WTC11 (cell line): Measurements from ENCODE around the gene PMEPA1. TPM values are rescaled to one million over a fixed set of nuclear protein-coding genes. Genes with fewer than 3 reads are reported as not detected.

Experiments
- ATAC-seq: fragments of 200-7000 bp; cut with Tn5 transposase; 2 replicates; pipeline ENCODE4 v1.10.0; 2021; ENCODE audit warnings: mild to moderate bottlenecking, moderate library complexity
- CTCF ChIA-PET: fragments of 300-600 bp; sonication (Branson Sonifier 250); formaldehyde crosslinking; loops from one replicate; lab custom pipeline; 2021; ENCODE audit warnings: antibody characterized with exemption; lab: Charles Lee
- POLR2A ChIA-PET: fragments of 350-600 bp; sonication (Branson Sonifier 250); formaldehyde crosslinking; loops from one replicate; lab custom pipeline; 2021; ENCODE audit warnings: antibody characterized with exemption; lab: Charles Lee
- DNase-seq: peaks from one replicate; pipeline ENCODE4 v3.0.0; 2021; ENCODE audit warnings: low spot score
- H3K27ac Mint-ChIP-seq: 2 replicates; pipeline ENCODE4 v1.8.0; 2021; ENCODE audit warnings: mixed read lengths
- H3K27me3 Mint-ChIP-seq: 2 replicates; pipeline ENCODE4 v1.8.0; 2021; ENCODE audit warnings: low read depth, mild to moderate bottlenecking, moderate library complexity, mixed read lengths
- H3K36me3 Mint-ChIP-seq: 2 replicates; pipeline ENCODE4 v1.8.0; 2021; ENCODE audit warnings: mixed read lengths
- H3K4me1 Mint-ChIP-seq: 2 replicates; pipeline ENCODE4 v1.8.0; 2022; ENCODE audit warnings: mixed read lengths
- H3K4me3 Mint-ChIP-seq: 2 replicates; pipeline ENCODE4 v1.8.0; 2021; ENCODE audit warnings: mild to moderate bottlenecking, moderate library complexity, mixed read lengths
- H3K9me3 Mint-ChIP-seq: 2 replicates; pipeline ENCODE4 v1.8.0; 2021; ENCODE audit warnings: mixed read lengths
- ELF4 ChIP-seq: sonication (generic); formaldehyde crosslinking; IDR thresholded peaks from 2 replicates; pipeline ENCODE4 v1.8.1; 2022; ENCODE audit warnings: low read depth, mild to moderate bottlenecking, moderate library complexity, missing genetic modification reagents
- FOXJ3 ChIP-seq: sonication (generic); formaldehyde crosslinking; IDR thresholded peaks from 2 replicates; pipeline ENCODE4 v1.9.0; 2021; ENCODE audit warnings: missing genetic modification reagents, mild to moderate bottlenecking, borderline replicate concordance
- GABPB1 ChIP-seq: sonication (generic); formaldehyde crosslinking; IDR thresholded peaks from 2 replicates; pipeline ENCODE4 v1.8.1; 2023; ENCODE audit warnings: mild to moderate bottlenecking, missing genetic modification reagents
- KAT7 ChIP-seq: sonication (generic); formaldehyde crosslinking; IDR thresholded peaks from 2 replicates; pipeline ENCODE4 v1.8.1; 2023; ENCODE audit warnings: missing genetic modification reagents, mild to moderate bottlenecking, borderline replicate concordance
- MXD4 ChIP-seq: fragments of 250-450 bp; sonication (Bioruptor Pico); IDR thresholded peaks from 2 replicates; pipeline ENCODE4 v1.8.0; 2021; ENCODE audit warnings: mild to moderate bottlenecking, moderate library complexity, borderline replicate concordance
- MYBL2 ChIP-seq: sonication (generic); formaldehyde crosslinking; IDR thresholded peaks from 2 replicates; pipeline ENCODE4 v1.8.1; 2023; ENCODE audit warnings: mild to moderate bottlenecking, moderate library complexity, missing genetic modification reagents
- NR2C2 ChIP-seq: sonication (generic); formaldehyde crosslinking; IDR thresholded peaks from 2 replicates; pipeline ENCODE4 v1.8.0; 2022; ENCODE audit warnings: mild to moderate bottlenecking, missing genetic modification reagents
- TEAD1 ChIP-seq: sonication (generic); formaldehyde crosslinking; IDR thresholded peaks from 2 replicates; pipeline ENCODE4 v1.8.0; 2022; ENCODE audit warnings: mild to moderate bottlenecking, missing genetic modification reagents
- ZNF121 ChIP-seq: sonication (generic); formaldehyde crosslinking; IDR thresholded peaks from 2 replicates; pipeline ENCODE4 v1.8.0; 2023; ENCODE audit warnings: missing genetic modification reagents
- ZNF232 ChIP-seq: sonication (generic); formaldehyde crosslinking; IDR thresholded peaks from 2 replicates; pipeline ENCODE4 v1.8.0; 2022; ENCODE audit warnings: mild to moderate bottlenecking, missing genetic modification reagents
- ZNF423 ChIP-seq: fragments of 250-450 bp; sonication (Bioruptor Pico); IDR thresholded peaks from 2 replicates; pipeline ENCODE4 v2.1.2; 2022; ENCODE audit warnings: mild to moderate bottlenecking, moderate library complexity
- ZNF671 ChIP-seq: fragments of 250-450 bp; sonication (Bioruptor Pico); IDR thresholded peaks from 2 replicates; pipeline ENCODE4 v1.8.0; 2021; ENCODE audit warnings: mild to moderate bottlenecking
- total RNA-seq: library from RNA; stranded (reverse); gene quantifications from 3 replicates; pipeline ENCODE4 v1.2.3, GENCODE V29; 2021
- TF ChIP-seq, protein P1 (sequence below): fragments of 250-450 bp; sonication (Bioruptor Pico); conservative IDR thresholded peaks from 2 replicates; pipeline ENCODE4 v1.9.0; 2021; ENCODE audit warnings: mild to moderate bottlenecking
- TF ChIP-seq, protein P2 (sequence below): sonication (generic); formaldehyde crosslinking; IDR thresholded peaks from 2 replicates; pipeline ENCODE4 v1.8.0; 2023; ENCODE audit warnings: missing genetic modification reagents, mild to moderate bottlenecking, borderline replicate concordance
- TF ChIP-seq, protein P3 (sequence below): sonication (generic); formaldehyde crosslinking; IDR thresholded peaks from 2 replicates; pipeline ENCODE4 v1.8.1; 2023; ENCODE audit warnings: mild to moderate bottlenecking, missing genetic modification reagents
- TF ChIP-seq, protein P4 (sequence below): fragments of 250-450 bp; sonication (Bioruptor Pico); IDR thresholded peaks from 2 replicates; pipeline ENCODE4 v1.8.0; 2021; ENCODE audit warnings: mild to moderate bottlenecking

PMEPA1 gene
- total RNA-seq, 1 experiment from 2014 or later: 40.6 TPM

DNA sequence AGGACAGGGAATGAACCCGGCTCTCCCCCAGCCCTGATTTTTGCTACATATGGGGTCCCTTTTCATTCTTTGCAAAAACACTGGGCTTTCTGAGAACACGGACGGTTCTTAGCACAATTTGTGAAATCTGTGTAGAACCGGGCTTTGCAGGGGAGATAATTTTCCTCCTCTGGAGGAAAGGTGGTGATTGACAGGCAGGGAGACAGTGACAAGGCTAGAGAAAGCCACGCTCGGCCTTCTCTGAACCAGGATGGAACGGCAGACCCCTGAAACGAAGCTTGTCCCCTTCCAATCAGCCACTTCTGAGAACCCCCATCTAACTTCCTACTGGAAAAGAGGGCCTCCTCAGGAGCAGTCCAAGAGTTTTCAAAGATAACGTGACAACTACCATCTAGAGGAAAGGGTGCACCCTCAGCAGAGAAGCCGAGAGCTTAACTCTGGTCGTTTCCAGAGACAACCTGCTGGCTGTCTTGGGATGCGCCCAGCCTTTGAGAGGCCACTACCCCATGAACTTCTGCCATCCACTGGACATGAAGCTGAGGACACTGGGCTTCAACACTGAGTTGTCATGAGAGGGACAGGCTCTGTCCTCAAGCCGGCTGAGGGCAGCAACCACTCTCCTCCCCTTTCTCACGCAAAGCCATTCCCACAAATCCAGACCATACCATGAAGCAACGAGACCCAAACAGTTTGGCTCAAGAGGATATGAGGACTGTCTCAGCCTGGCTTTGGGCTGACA is 60.8 kb downstream of the PMEPA1 start:
- peaks cover 32% of the 10 kb centered on the region for H3K36me3 Mint-ChIP-seq
- no peak overlapping the region for H3K4me3 Mint-ChIP-seq
- DNase-seq: no peak
- H3K27ac Mint-ChIP-seq: peak overlapping the region; percentile 42; the same call in 1 of the 2 replicates
- TF ChIP-seq, protein P1, sequence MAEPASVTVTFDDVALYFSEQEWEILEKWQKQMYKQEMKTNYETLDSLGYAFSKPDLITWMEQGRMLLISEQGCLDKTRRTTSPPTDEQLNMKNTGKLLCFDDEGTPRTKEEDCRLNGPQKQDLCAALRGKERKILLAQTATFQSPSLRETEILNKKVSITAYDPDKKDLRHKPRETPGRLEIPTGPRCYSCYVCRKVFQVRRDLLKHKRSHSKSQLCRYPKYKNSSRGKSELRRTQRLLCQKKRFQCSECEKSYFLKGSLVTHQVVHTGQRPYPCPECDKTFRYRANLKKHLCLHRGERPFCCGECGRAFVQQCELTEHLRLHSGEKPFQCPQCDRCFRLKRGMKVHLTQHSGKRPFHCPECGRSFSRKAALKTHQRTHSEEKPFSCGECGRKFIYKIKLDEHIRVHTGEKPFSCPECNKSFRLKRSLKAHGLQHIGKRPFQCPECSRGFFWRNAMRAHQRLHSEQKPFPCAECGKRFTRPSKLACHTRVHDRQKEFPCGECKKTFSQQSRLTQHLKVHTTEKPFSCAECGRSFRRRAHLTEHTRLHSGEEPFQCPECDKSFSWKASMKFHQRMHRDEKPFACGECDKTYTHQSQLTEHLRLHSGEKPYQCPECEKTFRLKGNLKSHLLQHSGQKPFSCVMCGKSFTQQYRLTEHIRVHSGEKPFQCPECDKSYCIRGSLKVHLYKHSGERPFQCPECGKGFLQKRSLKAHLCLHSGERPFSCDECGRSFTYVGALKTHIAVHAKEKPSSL (CRISPR knock-in tag): no peak
- TF ChIP-seq ZNF671 (CRISPR knock-in tag) (no peak), ZNF423 (no peak)
- TF ChIP-seq, all 79 proteins: peak for 0
- POLR2A ChIA-PET: no interaction called here
- no peak for ATAC-seq
- Mint-ChIP-seq H3K27me3 (peaks cover 3% of the 10 kb centered on the region), H3K4me1 (peaks cover 11% of the 10 kb centered on the region), H3K9me3 (peaks cover 26% of the 10 kb centered on the region)
- CTCF ChIA-PET: interaction anchor here (0.9 to 1.2 kb wide), 2 partner anchors 27 to 438 kb away, joined by 3 to 7 read pairs; no protein-coding TSS in a partner anchor

DNA sequence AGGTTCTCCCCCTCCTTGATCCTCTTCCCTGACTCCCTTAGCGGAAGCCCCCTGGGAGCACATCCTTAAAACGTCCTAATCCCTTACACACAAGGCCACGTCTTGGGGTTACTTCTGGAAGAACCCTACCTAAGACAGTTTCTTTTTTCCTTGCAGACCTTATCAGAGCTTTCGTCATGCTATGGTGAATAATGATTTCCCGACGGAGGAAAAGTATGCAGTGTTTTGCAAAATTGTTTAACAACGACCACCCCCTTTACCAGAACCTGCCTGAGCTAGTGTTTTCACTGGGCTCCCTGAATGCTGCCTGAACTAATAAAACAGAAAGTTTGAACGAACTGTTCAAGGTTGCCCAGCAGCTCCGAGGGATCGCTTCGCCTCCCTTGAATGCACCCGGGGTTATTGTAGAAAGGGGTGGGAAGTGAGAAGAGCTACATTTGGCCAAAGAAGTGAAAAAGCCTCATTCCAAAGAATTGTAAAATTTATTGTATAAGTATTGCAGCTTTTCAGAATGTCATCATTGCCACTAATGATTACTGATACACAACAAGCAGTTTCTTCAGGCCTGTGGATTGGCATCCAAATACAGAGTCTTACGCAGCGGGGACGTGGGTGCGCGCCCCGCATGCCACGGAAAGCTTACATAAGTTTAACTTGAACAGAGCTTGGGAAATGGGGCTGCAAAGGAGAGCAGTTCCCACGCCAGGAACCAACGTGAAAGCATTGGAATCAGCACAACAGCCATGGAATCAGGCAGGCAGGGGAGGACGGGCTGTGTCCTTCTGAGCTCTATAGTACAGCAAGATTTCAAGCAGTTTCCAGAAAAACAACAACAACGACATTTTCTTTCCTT is 61.7 kb downstream of the PMEPA1 start:
- DNase-seq: no peak
- CTCF ChIA-PET: interaction anchor here (0.9 to 1.2 kb wide), 2 partner anchors 26 to 439 kb away, joined by 3 to 7 read pairs; no protein-coding TSS in a partner anchor
- peaks cover 11% of the 10 kb centered on the region for H3K4me1 Mint-ChIP-seq
- H3K9me3 Mint-ChIP-seq: peaks cover 35% of the 10 kb centered on the region
- H3K36me3 Mint-ChIP-seq: peaks cover 36% of the 10 kb centered on the region
- no peak overlapping the region for H3K4me3 Mint-ChIP-seq
- H3K27me3 Mint-ChIP-seq: peaks cover 3% of the 10 kb centered on the region
- no peak for TF ChIP-seq ZNF232
- TF ChIP-seq ZNF121: no peak
- TF ChIP-seq ELF4 (CRISPR knock-in tag): no peak
- TF ChIP-seq ZNF423: no peak
- TF ChIP-seq KAT7 (CRISPR knock-in tag): no peak
- no peak for TF ChIP-seq FOXJ3 (CRISPR knock-in tag)
- TF ChIP-seq TEAD1 (CRISPR knock-in tag): no peak
- H3K27ac Mint-ChIP-seq: peak overlapping the region; percentile 82
- POLR2A ChIA-PET: no interaction called here
- ATAC-seq: no peak

DNA sequence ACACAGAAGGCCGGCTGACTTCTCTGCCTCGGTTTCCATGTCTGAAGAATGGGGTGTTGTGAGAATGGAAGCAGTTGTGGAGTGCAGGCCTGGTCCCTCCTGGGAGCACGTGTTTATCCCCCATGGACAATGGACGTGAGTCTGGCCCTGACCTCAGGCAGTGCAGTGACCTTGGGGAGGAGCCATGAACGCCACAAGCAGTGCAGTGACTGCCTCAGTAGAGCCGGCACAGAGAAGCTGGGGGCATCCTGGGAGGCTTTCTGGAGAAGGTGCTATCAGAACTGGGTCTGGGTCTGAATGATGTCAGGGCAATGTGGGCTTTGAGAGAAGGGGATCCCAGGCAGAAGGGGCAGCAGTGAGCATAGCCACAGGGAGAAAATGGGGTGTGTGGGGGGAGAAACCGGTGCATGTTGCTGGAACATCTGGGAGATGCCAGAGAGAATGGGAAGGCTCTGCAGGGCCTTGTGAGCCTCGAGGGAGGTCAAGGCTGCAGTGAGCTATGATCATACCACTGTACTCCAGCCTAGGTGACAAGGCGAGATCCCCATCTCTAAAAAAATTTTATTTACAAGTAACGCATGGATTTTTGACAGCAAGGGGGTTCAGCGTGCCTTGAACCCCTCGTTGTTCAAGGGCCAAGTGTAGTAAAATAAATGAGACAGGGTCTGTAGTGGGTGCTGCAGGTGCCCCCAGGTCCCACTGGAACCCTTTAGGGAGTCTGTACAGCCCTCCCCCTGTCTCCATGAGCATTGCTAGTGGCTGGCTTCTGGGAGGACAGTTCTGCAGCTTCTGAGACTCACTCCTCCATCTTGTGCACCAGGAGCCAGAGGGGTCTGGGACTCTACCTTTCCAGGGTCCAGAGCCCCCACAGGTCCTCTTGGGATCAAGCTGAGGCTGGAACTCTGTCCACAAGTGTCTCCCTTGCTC is 62.5 kb downstream of the PMEPA1 start:
- POLR2A ChIA-PET: no interaction called here
- Mint-ChIP-seq H3K27me3 (peaks cover 6% of the 10 kb centered on the region), H3K36me3 (peaks cover 36% of the 10 kb centered on the region), H3K4me1 (peaks cover 11% of the 10 kb centered on the region), H3K4me3 (no peak overlapping the region), H3K27ac (no peak overlapping the region), H3K9me3 (peaks cover 43% of the 10 kb centered on the region)
- DNase-seq (no peak), ATAC-seq (no peak; the same call in 1 of the 2 replicates)
- CTCF ChIA-PET: no interaction called here
- TF ChIP-seq, protein P2, sequence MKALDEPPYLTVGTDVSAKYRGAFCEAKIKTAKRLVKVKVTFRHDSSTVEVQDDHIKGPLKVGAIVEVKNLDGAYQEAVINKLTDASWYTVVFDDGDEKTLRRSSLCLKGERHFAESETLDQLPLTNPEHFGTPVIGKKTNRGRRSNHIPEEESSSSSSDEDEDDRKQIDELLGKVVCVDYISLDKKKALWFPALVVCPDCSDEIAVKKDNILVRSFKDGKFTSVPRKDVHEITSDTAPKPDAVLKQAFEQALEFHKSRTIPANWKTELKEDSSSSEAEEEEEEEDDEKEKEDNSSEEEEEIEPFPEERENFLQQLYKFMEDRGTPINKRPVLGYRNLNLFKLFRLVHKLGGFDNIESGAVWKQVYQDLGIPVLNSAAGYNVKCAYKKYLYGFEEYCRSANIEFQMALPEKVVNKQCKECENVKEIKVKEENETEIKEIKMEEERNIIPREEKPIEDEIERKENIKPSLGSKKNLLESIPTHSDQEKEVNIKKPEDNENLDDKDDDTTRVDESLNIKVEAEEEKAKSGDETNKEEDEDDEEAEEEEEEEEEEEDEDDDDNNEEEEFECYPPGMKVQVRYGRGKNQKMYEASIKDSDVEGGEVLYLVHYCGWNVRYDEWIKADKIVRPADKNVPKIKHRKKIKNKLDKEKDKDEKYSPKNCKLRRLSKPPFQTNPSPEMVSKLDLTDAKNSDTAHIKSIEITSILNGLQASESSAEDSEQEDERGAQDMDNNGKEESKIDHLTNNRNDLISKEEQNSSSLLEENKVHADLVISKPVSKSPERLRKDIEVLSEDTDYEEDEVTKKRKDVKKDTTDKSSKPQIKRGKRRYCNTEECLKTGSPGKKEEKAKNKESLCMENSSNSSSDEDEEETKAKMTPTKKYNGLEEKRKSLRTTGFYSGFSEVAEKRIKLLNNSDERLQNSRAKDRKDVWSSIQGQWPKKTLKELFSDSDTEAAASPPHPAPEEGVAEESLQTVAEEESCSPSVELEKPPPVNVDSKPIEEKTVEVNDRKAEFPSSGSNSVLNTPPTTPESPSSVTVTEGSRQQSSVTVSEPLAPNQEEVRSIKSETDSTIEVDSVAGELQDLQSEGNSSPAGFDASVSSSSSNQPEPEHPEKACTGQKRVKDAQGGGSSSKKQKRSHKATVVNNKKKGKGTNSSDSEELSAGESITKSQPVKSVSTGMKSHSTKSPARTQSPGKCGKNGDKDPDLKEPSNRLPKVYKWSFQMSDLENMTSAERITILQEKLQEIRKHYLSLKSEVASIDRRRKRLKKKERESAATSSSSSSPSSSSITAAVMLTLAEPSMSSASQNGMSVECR (CRISPR knock-in tag): no peak
- TF ChIP-seq ZNF423 (no peak), NR2C2 (CRISPR knock-in tag) (no peak), ZNF671 (CRISPR knock-in tag) (no peak), MXD4 (CRISPR knock-in tag) (no peak), GABPB1 (no peak), MYBL2 (CRISPR knock-in tag) (no peak)
- TF ChIP-seq, protein P3, sequence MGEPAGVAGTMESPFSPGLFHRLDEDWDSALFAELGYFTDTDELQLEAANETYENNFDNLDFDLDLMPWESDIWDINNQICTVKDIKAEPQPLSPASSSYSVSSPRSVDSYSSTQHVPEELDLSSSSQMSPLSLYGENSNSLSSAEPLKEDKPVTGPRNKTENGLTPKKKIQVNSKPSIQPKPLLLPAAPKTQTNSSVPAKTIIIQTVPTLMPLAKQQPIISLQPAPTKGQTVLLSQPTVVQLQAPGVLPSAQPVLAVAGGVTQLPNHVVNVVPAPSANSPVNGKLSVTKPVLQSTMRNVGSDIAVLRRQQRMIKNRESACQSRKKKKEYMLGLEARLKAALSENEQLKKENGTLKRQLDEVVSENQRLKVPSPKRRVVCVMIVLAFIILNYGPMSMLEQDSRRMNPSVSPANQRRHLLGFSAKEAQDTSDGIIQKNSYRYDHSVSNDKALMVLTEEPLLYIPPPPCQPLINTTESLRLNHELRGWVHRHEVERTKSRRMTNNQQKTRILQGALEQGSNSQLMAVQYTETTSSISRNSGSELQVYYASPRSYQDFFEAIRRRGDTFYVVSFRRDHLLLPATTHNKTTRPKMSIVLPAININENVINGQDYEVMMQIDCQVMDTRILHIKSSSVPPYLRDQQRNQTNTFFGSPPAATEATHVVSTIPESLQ (CRISPR knock-in tag): no peak
- TF ChIP-seq, protein P4, sequence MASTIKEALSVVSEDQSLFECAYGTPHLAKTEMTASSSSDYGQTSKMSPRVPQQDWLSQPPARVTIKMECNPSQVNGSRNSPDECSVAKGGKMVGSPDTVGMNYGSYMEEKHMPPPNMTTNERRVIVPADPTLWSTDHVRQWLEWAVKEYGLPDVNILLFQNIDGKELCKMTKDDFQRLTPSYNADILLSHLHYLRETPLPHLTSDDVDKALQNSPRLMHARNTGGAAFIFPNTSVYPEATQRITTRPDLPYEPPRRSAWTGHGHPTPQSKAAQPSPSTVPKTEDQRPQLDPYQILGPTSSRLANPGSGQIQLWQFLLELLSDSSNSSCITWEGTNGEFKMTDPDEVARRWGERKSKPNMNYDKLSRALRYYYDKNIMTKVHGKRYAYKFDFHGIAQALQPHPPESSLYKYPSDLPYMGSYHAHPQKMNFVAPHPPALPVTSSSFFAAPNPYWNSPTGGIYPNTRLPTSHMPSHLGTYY: no peak
